K562 (cell line): Measurements from ENCODE around the gene STK11. TPM values are rescaled to one million over a fixed set of nuclear protein-coding genes. Genes with fewer than 3 reads are reported as not detected.

Experiments used
- NFIC ChIP-seq: fragments of 450-650 bp; IDR thresholded peaks from 2 replicates; pipeline ENCODE4 v1.6.1; 2017; ENCODE audit warnings: mild to moderate bottlenecking, inconsistent platforms
- RAD51 ChIP-seq: fragments of 450-650 bp; IDR thresholded peaks from 2 replicates; pipeline ENCODE4 v1.7.1; 2016; ENCODE audit warnings: low read depth, mild to moderate bottlenecking, borderline replicate concordance
- ZBTB7A ChIP-seq: IDR thresholded peaks from 2 replicates; pipeline ENCODE4 v1.6.1; 2011; ENCODE audit warnings: low read depth, mild to moderate bottlenecking, low read length, moderate library complexity, borderline replicate concordance; ENCODE audit not compliant: control insufficient read depth
- ZNF431 ChIP-seq: sonication (generic); formaldehyde crosslinking; IDR thresholded peaks from 2 replicates; pipeline ENCODE4 v1.8.0; 2022; ENCODE audit warnings: mild to moderate bottlenecking, missing genetic modification reagents
- polyA plus RNA-seq, 8 experiments: library from polyadenylated mRNA; depleted of rRNA in 4 of 8; stranded (reverse) in 5 of 8; unstranded in 3 of 8; fragments of >200 nt; fragmentation: Nextera tagmentation in 2 of 8; fragmentation: Illumina TruSeq in 1 of 8; extraction: Ambion mirVana in 2 of 8; extraction: Trizol in 1 of 8; gene quantifications; 2 replicates each; pipeline versions ENCODE4 v1.2.1 to v1.2.3, GENCODE V29; 2011 to 2014; ENCODE audit warnings: inconsistent platforms in 1 of 8, missing spikeins in 1 of 8
- total RNA-seq, 7 experiments: library from RNA; depleted of rRNA in 6 of 7; stranded (reverse); fragments of >200 nt in 6 of 7; fragmentation: Illumina TruSeq in 2 of 7; extraction: Trizol in 2 of 7; gene quantifications; 2 replicates each; pipeline versions ENCODE4 v1.2.1 to v1.2.3, GENCODE V29; 2011 to 2021; ENCODE audit warnings: low replicate concordance in 1 of 7
- TF ChIP-seq, protein P1 (sequence below): fragments of 250-450 bp; sonication (Bioruptor Pico); IDR thresholded peaks from 2 replicates; pipeline ENCODE4 v1.8.0; 2022; ENCODE audit warnings: moderate library complexity, mild to moderate bottlenecking, inconsistent platforms
- TF ChIP-seq, protein P2 (sequence below): fragments of 450-650 bp; IDR thresholded peaks from 2 replicates; pipeline ENCODE4 v1.7.1; 2018; ENCODE audit warnings: mild to moderate bottlenecking, low read depth; ENCODE audit not compliant: partially characterized antibody
- TF ChIP-seq, protein P3 (sequence below), 2 experiments: fragments of 450-650 bp in 1 of 2; sonication (generic) in 1 of 2; formaldehyde crosslinking in 1 of 2; IDR thresholded peaks in 1 of 2; conservative IDR thresholded peaks in 1 of 2; 2 replicates each; pipeline versions ENCODE4 v1.6.1 to v1.8.1; 2016 to 2023; ENCODE audit warnings: mild to moderate bottlenecking in 2 of 2, moderate library complexity in 2 of 2, inconsistent platforms in 1 of 2, missing genetic modification reagents in 1 of 2
- TF ChIP-seq, protein P4 (sequence below), 3 experiments: IDR thresholded peaks in 2 of 3; conservative IDR thresholded peaks in 1 of 3; 2 replicates each; pipeline ENCODE4 v1.5.1; 2011 to 2012; ENCODE audit warnings: low read length in 3 of 3, mild to moderate bottlenecking in 3 of 3, control low read depth in 2 of 3, improper control_type of control experiment in 1 of 3, inconsistent platforms in 1 of 3, low read depth in 1 of 3, mixed read lengths in 1 of 3, moderate library complexity in 1 of 3; ENCODE audit not compliant: insufficient read depth in 2 of 3

STK11 gene
- total and polyA plus RNA-seq, 9 of the 15 experiments (the other 6 are each of a cell fraction or from before 2014, with no cell fraction given): 0.15 to 96.5 (median 31.7) TPM

DNA sequence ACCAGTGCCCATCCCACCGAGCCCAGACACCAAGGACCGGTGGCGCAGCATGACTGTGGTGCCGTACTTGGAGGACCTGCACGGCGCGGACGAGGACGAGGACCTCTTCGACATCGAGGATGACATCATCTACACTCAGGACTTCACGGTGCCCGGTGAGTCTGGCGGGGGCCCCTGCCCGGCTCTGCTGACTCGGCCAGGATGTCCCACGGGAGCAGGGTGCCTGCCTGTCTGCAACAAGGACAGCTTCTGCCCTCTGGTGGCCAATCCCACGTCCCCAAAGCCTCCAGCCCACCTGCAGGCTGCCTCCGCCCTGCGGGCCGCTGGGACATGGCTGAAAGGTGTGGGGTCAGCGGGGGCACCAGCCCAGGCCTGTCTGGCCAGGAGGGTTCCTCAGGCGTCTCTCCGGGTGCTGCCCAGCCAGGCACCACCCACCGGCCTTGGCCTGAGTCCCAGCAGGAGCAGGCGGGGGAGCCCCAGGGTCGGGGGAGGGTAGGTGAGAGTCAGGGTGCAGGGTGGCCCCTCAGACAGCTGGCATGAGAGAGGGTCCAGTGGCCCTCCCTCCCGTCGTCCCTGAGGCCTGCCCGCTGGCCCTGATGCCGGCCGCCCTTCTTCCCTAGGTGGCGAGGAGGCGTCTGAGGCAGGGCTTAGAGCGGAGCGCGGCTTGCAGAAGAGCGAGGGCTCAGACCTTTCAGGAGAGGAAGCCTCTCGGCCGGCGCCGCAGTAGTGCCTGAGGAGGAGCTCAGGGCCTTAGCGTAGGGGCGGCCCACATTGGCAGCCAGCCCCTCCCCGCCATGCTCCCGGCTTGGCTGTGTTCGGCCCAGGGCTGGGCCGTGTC is 17.7 kb downstream of the STK11 start (continued):
- TF ChIP-seq ZBTB7A: no peak
- peak; percentile 23; the same call in 1 of the 2 replicates for TF ChIP-seq NFIC
- TF ChIP-seq, protein P1, sequence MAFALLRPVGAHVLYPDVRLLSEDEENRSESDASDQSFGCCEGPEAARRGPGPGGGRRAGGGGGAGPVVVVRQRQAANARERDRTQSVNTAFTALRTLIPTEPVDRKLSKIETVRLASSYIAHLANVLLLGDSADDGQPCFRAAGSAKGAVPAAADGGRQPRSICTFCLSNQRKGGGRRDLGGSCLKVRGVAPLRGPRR: no peak
- TF ChIP-seq ZNF431 (CRISPR knock-in tag): no peak
- no peak for TF ChIP-seq RAD51
- TF ChIP-seq, protein P2, sequence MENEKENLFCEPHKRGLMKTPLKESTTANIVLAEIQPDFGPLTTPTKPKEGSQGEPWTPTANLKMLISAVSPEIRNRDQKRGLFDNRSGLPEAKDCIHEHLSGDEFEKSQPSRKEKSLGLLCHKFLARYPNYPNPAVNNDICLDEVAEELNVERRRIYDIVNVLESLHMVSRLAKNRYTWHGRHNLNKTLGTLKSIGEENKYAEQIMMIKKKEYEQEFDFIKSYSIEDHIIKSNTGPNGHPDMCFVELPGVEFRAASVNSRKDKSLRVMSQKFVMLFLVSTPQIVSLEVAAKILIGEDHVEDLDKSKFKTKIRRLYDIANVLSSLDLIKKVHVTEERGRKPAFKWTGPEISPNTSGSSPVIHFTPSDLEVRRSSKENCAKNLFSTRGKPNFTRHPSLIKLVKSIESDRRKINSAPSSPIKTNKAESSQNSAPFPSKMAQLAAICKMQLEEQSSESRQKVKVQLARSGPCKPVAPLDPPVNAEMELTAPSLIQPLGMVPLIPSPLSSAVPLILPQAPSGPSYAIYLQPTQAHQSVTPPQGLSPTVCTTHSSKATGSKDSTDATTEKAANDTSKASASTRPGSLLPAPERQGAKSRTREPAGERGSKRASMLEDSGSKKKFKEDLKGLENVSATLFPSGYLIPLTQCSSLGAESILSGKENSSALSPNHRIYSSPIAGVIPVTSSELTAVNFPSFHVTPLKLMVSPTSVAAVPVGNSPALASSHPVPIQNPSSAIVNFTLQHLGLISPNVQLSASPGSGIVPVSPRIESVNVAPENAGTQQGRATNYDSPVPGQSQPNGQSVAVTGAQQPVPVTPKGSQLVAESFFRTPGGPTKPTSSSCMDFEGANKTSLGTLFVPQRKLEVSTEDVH: no peak
- TF ChIP-seq, protein P3, sequence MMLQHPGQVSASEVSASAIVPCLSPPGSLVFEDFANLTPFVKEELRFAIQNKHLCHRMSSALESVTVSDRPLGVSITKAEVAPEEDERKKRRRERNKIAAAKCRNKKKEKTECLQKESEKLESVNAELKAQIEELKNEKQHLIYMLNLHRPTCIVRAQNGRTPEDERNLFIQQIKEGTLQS (IDR thresholded peaks at IDR 0.05): peak; percentile 38; the same call in 1 of the 2 replicates
- TF ChIP-seq, protein P3 (CRISPR knock-in tag; conservative IDR thresholded peaks at IDR 0.05): no peak
- TF ChIP-seq, protein P4, sequence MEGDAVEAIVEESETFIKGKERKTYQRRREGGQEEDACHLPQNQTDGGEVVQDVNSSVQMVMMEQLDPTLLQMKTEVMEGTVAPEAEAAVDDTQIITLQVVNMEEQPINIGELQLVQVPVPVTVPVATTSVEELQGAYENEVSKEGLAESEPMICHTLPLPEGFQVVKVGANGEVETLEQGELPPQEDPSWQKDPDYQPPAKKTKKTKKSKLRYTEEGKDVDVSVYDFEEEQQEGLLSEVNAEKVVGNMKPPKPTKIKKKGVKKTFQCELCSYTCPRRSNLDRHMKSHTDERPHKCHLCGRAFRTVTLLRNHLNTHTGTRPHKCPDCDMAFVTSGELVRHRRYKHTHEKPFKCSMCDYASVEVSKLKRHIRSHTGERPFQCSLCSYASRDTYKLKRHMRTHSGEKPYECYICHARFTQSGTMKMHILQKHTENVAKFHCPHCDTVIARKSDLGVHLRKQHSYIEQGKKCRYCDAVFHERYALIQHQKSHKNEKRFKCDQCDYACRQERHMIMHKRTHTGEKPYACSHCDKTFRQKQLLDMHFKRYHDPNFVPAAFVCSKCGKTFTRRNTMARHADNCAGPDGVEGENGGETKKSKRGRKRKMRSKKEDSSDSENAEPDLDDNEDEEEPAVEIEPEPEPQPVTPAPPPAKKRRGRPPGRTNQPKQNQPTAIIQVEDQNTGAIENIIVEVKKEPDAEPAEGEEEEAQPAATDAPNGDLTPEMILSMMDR (IDR thresholded peaks at IDR 0.05 in 2 of 3, conservative IDR thresholded peaks at IDR 0.05 in 1 of 3; ENCODE audit: insufficient read depth in 2 of 3, low read depth in 1 of 3, low read length in 3 of 3): peak; percentile 60 to 74 (median 60)
